Measurements from ENCODE around the gene ITIH2.
"Not testable (repeated sequence)": the region's sequence is repeated elsewhere in the genome, so short reads cannot be mapped to it uniquely, and the experiment has no call there.

The ITIH2 gene

GRCh38 chr10:7750222-7750621 lies 47.1 kb downstream of the ITIH2 start:
- no peak for TF ChIP-seq POLR2A (IDR thresholded peaks at IDR 0.05; ENCODE audit: low read length)
- no peak for TF ChIP-seq GATA1 (IDR thresholded peaks at IDR 0.05; ENCODE audit: low read depth, low read length)
- DNase-seq, result no peak

DNA sequence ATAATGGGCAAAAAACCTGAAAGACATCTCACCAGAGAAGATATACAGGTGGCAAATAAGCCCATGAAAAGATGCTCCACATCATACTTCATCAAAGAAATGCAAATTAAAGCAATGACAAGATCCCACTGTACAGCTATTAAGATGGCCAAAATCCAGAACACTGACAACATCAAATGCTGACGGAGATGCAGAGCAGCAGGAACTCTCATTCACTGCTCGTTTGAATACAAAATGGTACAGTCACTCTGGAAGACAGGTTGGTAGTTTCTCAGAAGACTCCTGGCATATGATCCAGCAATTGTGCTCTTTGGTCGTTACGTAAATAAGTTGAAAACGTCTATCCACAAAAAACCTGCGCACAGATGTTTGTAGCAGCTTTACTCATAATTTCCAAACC lies 49.1 kb downstream of the ITIH2 start:
- DNase-seq, result no peak
- no peak for TF ChIP-seq GATA1 (IDR thresholded peaks at IDR 0.05; ENCODE audit: low read depth, low read length)
- TF ChIP-seq POLR2A (IDR thresholded peaks at IDR 0.05; ENCODE audit: low read length), result no peak

DNA sequence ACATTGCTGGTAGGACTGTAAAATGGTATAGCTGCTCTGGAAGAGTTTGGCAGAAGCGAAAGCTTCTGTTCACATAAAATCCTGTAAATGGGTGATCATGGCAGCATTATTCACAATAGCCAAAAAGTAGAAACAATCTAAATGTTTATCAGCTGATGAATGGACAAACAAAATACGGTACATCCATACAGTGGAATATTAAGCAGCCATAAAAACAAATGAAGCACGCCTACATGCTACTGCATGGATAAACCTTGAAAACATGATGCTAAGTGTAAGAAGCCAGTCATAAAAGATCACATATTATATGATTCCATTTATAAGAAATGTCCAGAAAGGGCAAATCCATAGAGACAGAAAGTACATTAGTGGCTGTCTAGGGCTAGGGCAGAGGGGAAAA lies 52.0 kb downstream of the ITIH2 start:
- TF ChIP-seq GATA1 (IDR thresholded peaks at IDR 0.05; ENCODE audit: low read depth, low read length) (no peak), POLR2A (IDR thresholded peaks at IDR 0.05; ENCODE audit: low read length) (no peak)
- DNase-seq, result no peak

GRCh38 chr10:7756360-7756992 lies 53.4 kb downstream of the ITIH2 start:
- peak; percentile 31 to 49 for DNase-seq
- no peak for TF ChIP-seq POLR2A (IDR thresholded peaks at IDR 0.05; ENCODE audit: low read length)

- TF ChIP-seq GATA1 (IDR thresholded peaks at IDR 0.05; ENCODE audit: low read depth, low read length), result no peak
- no peak for TF ChIP-seq POLR2A (IDR thresholded peaks at IDR 0.05; ENCODE audit: low read length)
- DNase-seq, result peak; percentile 4 to 43
These were observed 60.8 kb downstream of the ITIH2 start for GRCh38 chr10:7763929-7764328.

- TF ChIP-seq GATA1 (IDR thresholded peaks at IDR 0.05; ENCODE audit: low read depth, low read length), result no peak
- TF ChIP-seq POLR2A (IDR thresholded peaks at IDR 0.05; ENCODE audit: low read length), result no peak
- DNase-seq, result no peak
These were observed 63.1 kb downstream of the ITIH2 start for GRCh38 chr10:7766241-7766640.

DNA sequence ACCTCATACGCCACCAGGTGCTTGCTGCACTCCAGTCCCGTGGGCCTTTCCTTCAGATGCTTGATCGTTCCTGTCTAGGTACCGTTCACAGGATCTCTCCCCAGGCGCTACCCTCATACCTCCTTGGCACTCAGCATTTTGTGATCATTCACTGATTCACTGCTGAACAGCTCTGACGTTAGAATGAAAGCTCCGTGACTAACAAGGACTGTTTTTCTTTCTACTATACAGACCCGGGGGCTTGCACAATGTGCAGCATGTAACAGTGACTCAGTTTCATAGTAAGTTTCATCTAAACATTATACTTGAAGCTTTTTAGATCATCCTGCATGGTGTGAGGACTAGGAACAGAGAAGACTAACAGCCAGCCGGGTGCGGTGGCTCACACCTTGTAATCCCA lies 64.1 kb downstream of the ITIH2 start:
- TF ChIP-seq POLR2A (IDR thresholded peaks at IDR 0.05; ENCODE audit: low read length), result no peak
- no peak for TF ChIP-seq GATA1 (IDR thresholded peaks at IDR 0.05; ENCODE audit: low read depth, low read length)
- no peak for DNase-seq

DNA sequence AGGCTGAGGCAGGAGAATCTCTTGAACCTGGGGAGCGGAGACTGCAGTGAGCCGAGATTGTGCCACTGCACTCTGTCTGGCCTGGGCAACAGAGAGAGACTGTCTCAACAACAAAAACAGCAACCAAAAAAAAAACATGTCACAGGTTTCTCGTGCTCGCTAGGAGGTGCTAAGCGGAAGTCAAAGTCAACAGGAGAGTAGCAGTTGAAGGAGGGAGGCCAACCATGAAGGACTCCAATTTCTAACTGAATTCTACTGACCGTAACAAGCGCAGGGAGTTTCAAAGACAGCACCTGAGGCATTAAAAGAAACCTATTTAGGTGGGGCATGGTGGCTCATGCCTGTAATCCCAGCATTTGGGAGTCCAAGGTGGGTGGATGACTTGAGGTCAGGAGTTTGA lies 65.3 kb downstream of the ITIH2 start:
- no peak for DNase-seq
- TF ChIP-seq POLR2A (IDR thresholded peaks at IDR 0.05; ENCODE audit: low read length), result no peak
- TF ChIP-seq GATA1 (IDR thresholded peaks at IDR 0.05; ENCODE audit: low read depth, low read length), result no peak

GRCh38 chr10:7773845-7774801 lies 71.0 kb downstream of the ITIH2 start:
- DNase-seq, result no peak
- no peak for TF ChIP-seq POLR2A (IDR thresholded peaks at IDR 0.05; ENCODE audit: low read length)
- no peak for TF ChIP-seq GATA1 (IDR thresholded peaks at IDR 0.05; ENCODE audit: low read depth, low read length)

DNA sequence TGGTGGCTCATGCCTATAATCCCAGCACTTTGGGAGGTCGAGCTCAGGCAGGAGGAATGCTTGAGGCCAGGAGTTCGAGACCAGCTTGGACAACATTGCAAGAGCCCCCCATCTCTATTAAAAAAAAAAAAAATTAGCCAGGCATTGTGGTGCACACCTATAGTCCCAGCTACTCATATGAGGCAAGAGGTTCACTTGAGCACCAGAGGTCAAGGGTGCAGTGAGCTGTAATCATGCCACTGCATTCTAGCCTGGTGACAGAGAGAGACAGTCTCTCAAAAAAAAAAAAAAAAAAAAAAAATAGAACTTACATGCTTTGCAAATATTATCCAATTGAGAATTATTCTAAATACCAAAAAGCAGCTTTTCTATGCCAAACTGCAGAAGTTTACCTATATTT lies 73.7 kb downstream of the ITIH2 start:
- TF ChIP-seq GATA1 (IDR thresholded peaks at IDR 0.05; ENCODE audit: low read depth, low read length) (no peak), POLR2A (IDR thresholded peaks at IDR 0.05; ENCODE audit: low read length) (no peak)
- DNase-seq, result no peak

DNA sequence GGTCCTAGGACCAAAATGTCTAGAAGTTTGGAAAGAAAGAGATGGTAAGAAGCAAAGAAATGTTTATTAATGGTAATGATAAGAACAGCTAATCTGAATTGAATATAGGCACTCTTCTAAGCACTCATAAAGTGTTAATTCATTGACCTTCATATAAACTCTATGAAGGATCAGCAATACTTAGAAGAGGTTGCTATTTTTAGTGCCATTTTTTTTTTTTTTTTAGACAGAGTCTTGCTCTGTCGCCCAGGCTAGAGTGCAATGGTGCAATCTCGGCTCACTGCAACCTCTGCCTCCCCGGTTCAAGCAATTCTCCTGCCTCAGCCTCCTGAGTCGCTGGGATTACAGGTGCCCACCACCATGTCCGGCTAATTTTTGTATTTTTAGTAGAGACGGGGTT lies 79.1 kb downstream of the ITIH2 start:
- DNase-seq, result not testable (repeated sequence)

DNA sequence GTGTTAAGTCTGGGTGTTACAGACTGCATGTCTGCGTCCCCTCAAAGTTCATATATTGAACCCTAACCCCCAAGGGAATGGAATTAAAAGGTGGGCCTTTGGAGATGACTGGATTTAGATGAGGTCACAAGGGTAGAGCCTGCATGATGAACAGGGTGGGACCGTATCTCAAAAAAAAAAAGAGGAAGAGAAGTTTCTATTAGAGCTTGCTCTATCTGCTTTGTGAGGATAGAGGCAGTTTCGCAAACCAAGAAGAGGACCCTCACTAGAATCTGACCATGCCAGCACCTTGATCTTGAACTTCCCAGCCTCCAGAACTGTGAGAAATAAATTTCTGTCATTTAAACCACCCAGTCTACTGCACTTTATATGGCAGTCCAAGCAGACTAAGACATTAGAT lies 83.3 kb downstream of the ITIH2 start:
- DNase-seq, result peak in 1 of 2 experiments; percentile 4
- no peak for TF ChIP-seq GATA1 (IDR thresholded peaks at IDR 0.05; ENCODE audit: low read depth, low read length)
- TF ChIP-seq POLR2A (IDR thresholded peaks at IDR 0.05; ENCODE audit: low read length), result no peak

- peak; percentile 40 to 62 for DNase-seq
- TF ChIP-seq POLR2A (IDR thresholded peaks at IDR 0.05; ENCODE audit: low read length) (no peak), GATA1 (IDR thresholded peaks at IDR 0.05; ENCODE audit: low read depth, low read length) (no peak)
These were observed 84.2 kb downstream of the ITIH2 start for GRCh38 chr10:7787150-7787856.

GRCh38 chr10:7787857-7788638 lies 84.9 kb downstream of the ITIH2 start, which contains the start of the genes ATP5F1C and KIN:
Gene ATP5F1C, plus strand, starts transcription at chr10:7788177. Its CDS starts 31 bp downstream, at chr10:7788208.
Gene KIN, minus strand, starts transcription at chr10:7787993. Its CDS starts 60 bp downstream, at chr10:7787933.
- TF ChIP-seq POLR2A (IDR thresholded peaks at IDR 0.05; ENCODE audit: low read length) (peak; percentile 87), GATA1 (IDR thresholded peaks at IDR 0.05; ENCODE audit: low read depth, low read length) (no peak)
- peak; percentile 97 to 98 for DNase-seq
